HEK293 (cell line): ENCODE results near the gene SUSD3.

ENCODE experiments used
- CTCF ChIA-PET: fragments of 350-600 bp; formaldehyde crosslinking; extraction: SDS; loops from one replicate; lab custom pipeline; 2021; ENCODE audit warnings: antibody characterized with exemption; lab: Yijun Ruan, JAX
- POLR2A ChIA-PET: fragments of 300-600 bp; formaldehyde crosslinking; extraction: SDS; loops from one replicate; lab custom pipeline; 2020; ENCODE audit warnings: antibody characterized with exemption, inconsistent platforms; lab: Yijun Ruan, JAX
- H3K27ac ChIP-seq: fragments of 200-500 bp; sonication (Bioruptor generic); 2 replicates; pipeline ENCODE4 v1.5.1; 2014; ENCODE audit warnings: low read depth, low read length, control low read depth, inconsistent platforms; ENCODE audit errors: extremely low read depth
- H3K36me3 ChIP-seq, 2 experiments: fragments of 200-500 bp in 1 of 2; sonication (Bioruptor generic) in 1 of 2; 1 replicate in 1 of 2; 2 replicates in 1 of 2; pipeline ENCODE4 v1.5.1; 2014 to 2017; ENCODE audit warnings: inconsistent platforms in 2 of 2, low read length in 2 of 2; ENCODE audit not compliant: control insufficient read depth in 2 of 2, insufficient read depth in 1 of 2
- H3K4me1 ChIP-seq: fragments of 200-500 bp; sonication (Bioruptor generic); 2 replicates; pipeline ENCODE4 v1.5.1; 2014; ENCODE audit warnings: mild to moderate bottlenecking, low read length, inconsistent platforms; ENCODE audit not compliant: control insufficient read depth, insufficient read depth
- H3K4me3 ChIP-seq: 2 replicates; pipeline ENCODE4 v1.5.1; 2011; ENCODE audit warnings: low read depth, mild to moderate bottlenecking, control low read depth, low read length, moderate library complexity
- H3K9me3 ChIP-seq: fragments of 200-500 bp; sonication (Bioruptor generic); 2 replicates; pipeline ENCODE4 v1.5.1; 2014; ENCODE audit warnings: low read depth, low read length, inconsistent platforms; ENCODE audit not compliant: control insufficient read depth, insufficient read depth
- BCL6B ChIP-seq: fragments of 450-650 bp; formaldehyde crosslinking; IDR thresholded peaks from 2 replicates; pipeline ENCODE4 v1.5.1; 2017; ENCODE audit warnings: missing biosample characterization, missing genetic modification characterization
- KLF1 ChIP-seq: fragments of 450-650 bp; formaldehyde crosslinking; IDR thresholded peaks from 2 replicates; pipeline ENCODE4 v1.5.1; 2016; ENCODE audit warnings: missing biosample characterization, missing genetic modification characterization
- SCRT2 ChIP-seq: fragments of 450-650 bp; formaldehyde crosslinking; IDR thresholded peaks from 2 replicates; pipeline ENCODE4 v1.5.1; 2016; ENCODE audit warnings: missing biosample characterization, missing genetic modification characterization
- YY1 ChIP-seq: fragments of 450-650 bp; formaldehyde crosslinking; IDR thresholded peaks from 2 replicates; pipeline ENCODE4 v1.5.1; 2018; ENCODE audit warnings: missing biosample characterization, missing genetic modification characterization
- ZNF157 ChIP-seq: fragments of 450-650 bp; formaldehyde crosslinking; IDR thresholded peaks from 2 replicates; pipeline ENCODE4 v1.5.1; 2016; ENCODE audit warnings: missing biosample characterization, missing genetic modification characterization
- ZNF23 ChIP-seq: fragments of 450-650 bp; formaldehyde crosslinking; IDR thresholded peaks from 2 replicates; pipeline ENCODE4 v1.5.1; 2016; ENCODE audit warnings: missing biosample characterization, missing genetic modification characterization, borderline replicate concordance
- ZNF266 ChIP-seq: fragments of 450-650 bp; formaldehyde crosslinking; IDR thresholded peaks from 2 replicates; pipeline ENCODE4 v1.5.1; 2016; ENCODE audit warnings: missing biosample characterization, missing genetic modification characterization, low read depth
- ZNF423 ChIP-seq: fragments of 450-650 bp; formaldehyde crosslinking; IDR thresholded peaks from 2 replicates; pipeline ENCODE4 v1.5.1; 2016; ENCODE audit warnings: missing biosample characterization, missing genetic modification characterization
- ZNF513 ChIP-seq: fragments of 450-650 bp; IDR thresholded peaks from 2 replicates; pipeline ENCODE4 v1.5.1; 2018; ENCODE audit warnings: missing biosample characterization, missing genetic modification characterization
- ZNF571 ChIP-seq: fragments of 450-650 bp; formaldehyde crosslinking; IDR thresholded peaks from 2 replicates; pipeline ENCODE4 v1.5.0; 2017; ENCODE audit warnings: missing biosample characterization, missing genetic modification characterization
- ZNF629 ChIP-seq: fragments of 450-650 bp; formaldehyde crosslinking; IDR thresholded peaks from 2 replicates; pipeline ENCODE4 v1.5.1; 2017; ENCODE audit warnings: missing biosample characterization, missing genetic modification characterization
- ZNF701 ChIP-seq: fragments of 450-650 bp; formaldehyde crosslinking; IDR thresholded peaks from 2 replicates; pipeline ENCODE4 v1.5.1; 2016; ENCODE audit warnings: missing biosample characterization, missing genetic modification characterization
- TF ChIP-seq, protein P1 (sequence below): IDR thresholded peaks from 2 replicates; pipeline ENCODE4 v1.6.1; 2011; ENCODE audit warnings: mild to moderate bottlenecking, low read depth, low read length, borderline replicate concordance

SUSD3 gene

GRCh38 chr9:93038918-93039317, 19.6 kb upstream of the SUSD3 start (continued):
- TF ChIP-seq BCL6B = no peak
- TF ChIP-seq, all 188 proteins: peak for 0

GRCh38 chr9:93039456-93039855, 19.0 kb upstream of the SUSD3 start:
- TF ChIP-seq, protein P1, sequence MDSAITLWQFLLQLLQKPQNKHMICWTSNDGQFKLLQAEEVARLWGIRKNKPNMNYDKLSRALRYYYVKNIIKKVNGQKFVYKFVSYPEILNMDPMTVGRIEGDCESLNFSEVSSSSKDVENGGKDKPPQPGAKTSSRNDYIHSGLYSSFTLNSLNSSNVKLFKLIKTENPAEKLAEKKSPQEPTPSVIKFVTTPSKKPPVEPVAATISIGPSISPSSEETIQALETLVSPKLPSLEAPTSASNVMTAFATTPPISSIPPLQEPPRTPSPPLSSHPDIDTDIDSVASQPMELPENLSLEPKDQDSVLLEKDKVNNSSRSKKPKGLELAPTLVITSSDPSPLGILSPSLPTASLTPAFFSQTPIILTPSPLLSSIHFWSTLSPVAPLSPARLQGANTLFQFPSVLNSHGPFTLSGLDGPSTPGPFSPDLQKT = no peak
- no peak for TF ChIP-seq ZNF701 (tag by site-specific recombination)
- no peak for TF ChIP-seq SCRT2 (tag by site-specific recombination)
- TF ChIP-seq ZNF423 (tag by site-specific recombination) = no peak
- TF ChIP-seq ZNF513 (tag by site-specific recombination) = no peak
- TF ChIP-seq ZNF571 (tag by site-specific recombination) = no peak
- no peak for TF ChIP-seq ZNF629 (tag by site-specific recombination)
- POLR2A ChIA-PET = no interaction called here

GRCh38 chr9:93039976-93040375, 18.5 kb upstream of the SUSD3 start:
- CTCF ChIA-PET = no interaction called here

More at GRCh38 chr9:93039456-93039855, 19.0 kb upstream of the SUSD3 start:
- Histone ChIP-seq H3K36me3 (no peaks in the 10 kb centered on the region), H3K4me3 (no peak overlapping the region), H3K27ac (no peak overlapping the region), H3K4me1 (no peaks in the 10 kb centered on the region), H3K9me3 (no peaks in the 10 kb centered on the region)
- CTCF ChIA-PET = no interaction called here

GRCh38 chr9:93040409-93040808, 18.1 kb upstream of the SUSD3 start:
- TF ChIP-seq ZNF266 (tag by site-specific recombination) = no peak
- ChIA-PET CTCF (no interaction called here), POLR2A (no interaction called here)
- H3K9me3 ChIP-seq = no peaks in the 10 kb centered on the region
- H3K4me1 ChIP-seq = no peaks in the 10 kb centered on the region
- no peaks in the 10 kb centered on the region for H3K36me3 ChIP-seq
- no peak overlapping the region for H3K27ac ChIP-seq
- no peak overlapping the region for H3K4me3 ChIP-seq

More at GRCh38 chr9:93039976-93040375, 18.5 kb upstream of the SUSD3 start:
- no peak overlapping the region for H3K27ac ChIP-seq
- H3K36me3 ChIP-seq = no peaks in the 10 kb centered on the region
- POLR2A ChIA-PET = no interaction called here
- H3K9me3 ChIP-seq = no peaks in the 10 kb centered on the region
- TF ChIP-seq KLF1 (tag by site-specific recombination) (no peak), ZNF157 (tag by site-specific recombination) (no peak), ZNF23 (no peak), YY1 (tag by site-specific recombination) (no peak)
- H3K4me1 ChIP-seq = no peaks in the 10 kb centered on the region
- no peak overlapping the region for H3K4me3 ChIP-seq
